SK-N-SH (cell line): ENCODE data around the gene DNMBP. TPM values are rescaled to one million over a fixed set of nuclear protein-coding genes. Genes with fewer than 3 reads are reported as not detected.
"Not testable (repeated sequence)": the region's sequence is repeated elsewhere in the genome, so short reads cannot be mapped to it uniquely, and the experiment has no call there.

Source experiments
- CTCF ChIA-PET: fragments of 300-600, 350-600 bp; formaldehyde crosslinking; extraction: SDS; loops from one replicate; lab custom pipeline; 2021; lab: Yijun Ruan, JAX
- POLR2A ChIA-PET: fragments of 350-600 bp; sonication (Branson Sonifier 250); formaldehyde crosslinking; extraction: SDS; loops from one replicate; lab custom pipeline; 2020; ENCODE audit warnings: antibody characterized with exemption, inconsistent platforms; lab: Yijun Ruan, JAX
- DNase-seq: peaks from one replicate; pipeline ENCODE4 v3.0.0; 2012
- H2AFZ ChIP-seq: fragments of 200-600 bp; sonication (generic); 2 replicates; pipeline ENCODE4 v1.8.1; 2016; ENCODE audit warnings: antibody characterized with exemption, mild to moderate bottlenecking, low read depth
- H3F3A ChIP-seq: fragments of 200-600 bp; sonication (generic); replicated peaks from 2 replicates; pipeline ENCODE3; 2016; ENCODE audit warnings: antibody characterized with exemption, mild to moderate bottlenecking; ENCODE audit not compliant: insufficient read depth
- H3K27ac ChIP-seq, 2 experiments: fragments of 200-500 bp in 1 of 2; fragments of 200-600 bp in 1 of 2; sonication (Bioruptor generic) in 1 of 2; sonication (generic), shearing (Covaris generic) in 1 of 2; 2 replicates each; pipeline versions ENCODE4 v1.5.1 to v1.6.1; 2014 to 2016; ENCODE audit warnings: low read depth in 2 of 2, inconsistent platforms in 1 of 2, low read length in 1 of 2, mild to moderate bottlenecking in 1 of 2, mixed read lengths in 1 of 2
- H3K27me3 ChIP-seq: fragments of 200-600 bp; sonication (generic), shearing (Covaris generic); 2 replicates; pipeline ENCODE4 v1.6.1; 2016; ENCODE audit warnings: mixed run types; ENCODE audit not compliant: insufficient read depth
- H3K36me3 ChIP-seq, 2 experiments: fragments of 200-500 bp in 1 of 2; fragments of 200-600 bp in 1 of 2; sonication (Bioruptor generic) in 1 of 2; sonication (generic) in 1 of 2; replicated peaks in 1 of 2; 2 replicates each; pipeline versions ENCODE3 to v1.5.1; 2014 to 2016; ENCODE audit warnings: low read length in 1 of 2, mild to moderate bottlenecking in 1 of 2; ENCODE audit not compliant: insufficient read depth in 2 of 2, control insufficient read depth in 1 of 2
- H3K4me1 ChIP-seq, 2 experiments: fragments of 200-500 bp in 1 of 2; fragments of 200-600 bp in 1 of 2; sonication (Bioruptor generic) in 1 of 2; sonication (generic), shearing (Covaris generic) in 1 of 2; 2 replicates each; pipeline versions ENCODE4 v1.5.1 to v1.6.1; 2014 to 2016; ENCODE audit warnings: low read depth in 1 of 2, low read length in 1 of 2, mixed run types in 1 of 2; ENCODE audit not compliant: insufficient read depth in 2 of 2, control insufficient read depth in 1 of 2
- H3K4me2 ChIP-seq: fragments of 200-600 bp; sonication (generic), shearing (Covaris generic); 2 replicates; pipeline ENCODE4 v1.6.1; 2017; ENCODE audit warnings: mixed run types
- H3K4me3 ChIP-seq, 2 experiments: fragments of 200-500 bp in 1 of 2; fragments of 200-600 bp in 1 of 2; sonication (Bioruptor generic) in 1 of 2; sonication (generic), shearing (Covaris generic) in 1 of 2; 2 replicates each; pipeline versions ENCODE4 v1.5.1 to v1.8.1; 2014 to 2016; ENCODE audit warnings: low read depth in 2 of 2, inconsistent platforms in 1 of 2, low read length in 1 of 2, mild to moderate bottlenecking in 1 of 2, mixed read lengths in 1 of 2, moderate library complexity in 1 of 2
- H3K79me2 ChIP-seq: fragments of 200-600 bp; sonication (generic); 2 replicates; pipeline ENCODE4 v1.8.1; 2017; ENCODE audit warnings: mild to moderate bottlenecking; ENCODE audit not compliant: insufficient read depth
- H3K9ac ChIP-seq: fragments of 200-600 bp; sonication (generic); 2 replicates; pipeline ENCODE4 v1.6.1; 2017; ENCODE audit warnings: mixed run types
- H3K9me2 ChIP-seq: fragments of 200-600 bp; sonication (generic); 2 replicates; pipeline ENCODE4 v1.6.1; 2017; ENCODE audit warnings: mixed run types
- H3K9me3 ChIP-seq: fragments of 200-600 bp; sonication (generic); 2 replicates; pipeline ENCODE4 v1.6.1; 2017; ENCODE audit warnings: mixed run types, mild to moderate bottlenecking, moderate library complexity
- H4K20me1 ChIP-seq: fragments of 200-600 bp; sonication (generic); 2 replicates; pipeline ENCODE4 v1.6.1; 2017; ENCODE audit warnings: mild to moderate bottlenecking, mixed run types; ENCODE audit not compliant: insufficient read depth
- ELF1 ChIP-seq: IDR thresholded peaks from 2 replicates; pipeline ENCODE4 v1.4.0; 2012
- EP300 ChIP-seq, 2 experiments: IDR thresholded peaks; 2 replicates each; pipeline versions ENCODE4 v1.4.0 to v1.6.1; 2012; ENCODE audit warnings: borderline replicate concordance in 1 of 2, low read depth in 1 of 2, low read length in 1 of 2
- FOSL2 ChIP-seq: IDR thresholded peaks from 2 replicates; pipeline ENCODE4 v1.4.0; 2012; ENCODE audit warnings: low read depth, mild to moderate bottlenecking, moderate library complexity, borderline replicate concordance
- FOXM1 ChIP-seq: IDR thresholded peaks from 2 replicates; pipeline ENCODE4 v1.4.0; 2012; ENCODE audit warnings: low read depth, mild to moderate bottlenecking
- JUND ChIP-seq: IDR thresholded peaks from 2 replicates; pipeline ENCODE4 v1.4.0; 2012
- MEF2A ChIP-seq: IDR thresholded peaks from 2 replicates; pipeline ENCODE4 v1.4.0; 2012; ENCODE audit warnings: low read depth, borderline replicate concordance
- NFIC ChIP-seq: IDR thresholded peaks from 2 replicates; pipeline ENCODE4 v1.4.0; 2012; ENCODE audit warnings: borderline replicate concordance
- RAD21 ChIP-seq: IDR thresholded peaks from 2 replicates; pipeline ENCODE4 v1.6.1; 2012; ENCODE audit warnings: mild to moderate bottlenecking, low read length
- RXRA ChIP-seq: IDR thresholded peaks from 2 replicates; pipeline ENCODE4 v1.4.0; 2012; ENCODE audit warnings: low read depth, mild to moderate bottlenecking, borderline replicate concordance
- SMC3 ChIP-seq: IDR thresholded peaks from 2 replicates; pipeline ENCODE4 v1.6.1; 2012; ENCODE audit warnings: low read depth, low read length, improper control_type of control experiment
- TCF12 ChIP-seq: IDR thresholded peaks from 2 replicates; pipeline ENCODE4 v1.4.0; 2012
- YY1 ChIP-seq: IDR thresholded peaks from 2 replicates; pipeline ENCODE4 v1.4.0; 2012; ENCODE audit warnings: low read depth, mild to moderate bottlenecking
- WGBS: methylation state at CpG from one replicate; pipeline ENCODE4 v1.1.6; 2017; ENCODE audit warnings: low lambda C conversion rate; 5-methylcytosine and 5-hydroxymethylcytosine counted together
- polyA plus RNA-seq, 3 experiments: library from polyadenylated mRNA; depleted of rRNA; stranded (reverse); fragments of >200 nt; gene quantifications; 2 replicates each; pipeline ENCODE4 v1.2.3, GENCODE V29; 2012
- TF ChIP-seq, protein P1 (sequence below): IDR thresholded peaks from 2 replicates; pipeline ENCODE4; 2012
- TF ChIP-seq, protein P2 (sequence below): IDR thresholded peaks from 2 replicates; pipeline ENCODE4 v1.4.0; 2012; ENCODE audit warnings: low read depth
- TF ChIP-seq, protein P3 (sequence below): fragments of 200-600 bp; sonication (generic); IDR thresholded peaks from 2 replicates; pipeline ENCODE4 v1.6.1; 2017; ENCODE audit warnings: antibody characterized with exemption, mild to moderate bottlenecking, moderate library complexity
- TF ChIP-seq, protein P4 (sequence below): IDR thresholded peaks from 2 replicates; pipeline ENCODE4 v1.6.1; 2012; ENCODE audit warnings: mild to moderate bottlenecking, low read depth, low read length, moderate library complexity

DNMBP gene
- polyA plus RNA-seq, 1 of the 3 experiments (the other 2 are of a cell fraction), result 40.2 TPM

DNA sequence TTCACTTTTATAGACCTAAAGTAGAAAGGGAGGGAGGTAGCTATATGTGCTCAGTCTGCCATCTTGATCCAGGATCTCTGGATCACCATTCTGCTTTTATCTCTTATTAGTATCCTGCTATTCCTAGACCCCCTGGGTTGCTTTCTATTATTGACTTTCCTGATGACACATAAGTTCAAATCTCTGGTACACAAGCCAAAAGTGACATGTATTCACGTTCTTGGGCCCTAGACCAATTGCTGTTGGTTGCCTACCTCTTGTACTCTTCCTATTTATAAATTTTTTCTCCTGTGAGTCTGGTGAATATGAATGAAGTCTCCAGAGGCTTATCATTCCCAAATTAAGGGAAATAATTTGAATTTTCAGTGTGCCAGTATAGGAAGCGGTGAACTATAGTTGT is 56.9 kb downstream of the DNMBP start:
- TF ChIP-seq, protein P1, sequence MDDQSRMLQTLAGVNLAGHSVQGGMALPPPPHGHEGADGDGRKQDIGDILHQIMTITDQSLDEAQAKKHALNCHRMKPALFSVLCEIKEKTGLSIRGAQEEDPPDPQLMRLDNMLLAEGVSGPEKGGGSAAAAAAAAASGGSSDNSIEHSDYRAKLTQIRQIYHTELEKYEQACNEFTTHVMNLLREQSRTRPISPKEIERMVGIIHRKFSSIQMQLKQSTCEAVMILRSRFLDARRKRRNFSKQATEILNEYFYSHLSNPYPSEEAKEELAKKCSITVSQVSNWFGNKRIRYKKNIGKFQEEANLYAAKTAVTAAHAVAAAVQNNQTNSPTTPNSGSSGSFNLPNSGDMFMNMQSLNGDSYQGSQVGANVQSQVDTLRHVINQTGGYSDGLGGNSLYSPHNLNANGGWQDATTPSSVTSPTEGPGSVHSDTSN, result no peak
- TF ChIP-seq RAD21, result no peak
- TF ChIP-seq EP300 (IDR thresholded peaks at IDR 0.05; ENCODE audit: borderline replicate concordance in 1 of 2, low read depth in 1 of 2, low read length in 1 of 2), result no peak
- TF ChIP-seq, protein P2, sequence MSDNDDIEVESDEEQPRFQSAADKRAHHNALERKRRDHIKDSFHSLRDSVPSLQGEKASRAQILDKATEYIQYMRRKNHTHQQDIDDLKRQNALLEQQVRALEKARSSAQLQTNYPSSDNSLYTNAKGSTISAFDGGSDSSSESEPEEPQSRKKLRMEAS, result no peak
- no peak for TF ChIP-seq ELF1
- TF ChIP-seq SMC3, result no peak
- TF ChIP-seq FOSL2, result no peak
- no peak for TF ChIP-seq RXRA
- no peak for TF ChIP-seq NFIC
- TF ChIP-seq JUND, result no peak
- TF ChIP-seq, protein P3, sequence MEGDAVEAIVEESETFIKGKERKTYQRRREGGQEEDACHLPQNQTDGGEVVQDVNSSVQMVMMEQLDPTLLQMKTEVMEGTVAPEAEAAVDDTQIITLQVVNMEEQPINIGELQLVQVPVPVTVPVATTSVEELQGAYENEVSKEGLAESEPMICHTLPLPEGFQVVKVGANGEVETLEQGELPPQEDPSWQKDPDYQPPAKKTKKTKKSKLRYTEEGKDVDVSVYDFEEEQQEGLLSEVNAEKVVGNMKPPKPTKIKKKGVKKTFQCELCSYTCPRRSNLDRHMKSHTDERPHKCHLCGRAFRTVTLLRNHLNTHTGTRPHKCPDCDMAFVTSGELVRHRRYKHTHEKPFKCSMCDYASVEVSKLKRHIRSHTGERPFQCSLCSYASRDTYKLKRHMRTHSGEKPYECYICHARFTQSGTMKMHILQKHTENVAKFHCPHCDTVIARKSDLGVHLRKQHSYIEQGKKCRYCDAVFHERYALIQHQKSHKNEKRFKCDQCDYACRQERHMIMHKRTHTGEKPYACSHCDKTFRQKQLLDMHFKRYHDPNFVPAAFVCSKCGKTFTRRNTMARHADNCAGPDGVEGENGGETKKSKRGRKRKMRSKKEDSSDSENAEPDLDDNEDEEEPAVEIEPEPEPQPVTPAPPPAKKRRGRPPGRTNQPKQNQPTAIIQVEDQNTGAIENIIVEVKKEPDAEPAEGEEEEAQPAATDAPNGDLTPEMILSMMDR, result no peak
- TF ChIP-seq, protein P4, sequence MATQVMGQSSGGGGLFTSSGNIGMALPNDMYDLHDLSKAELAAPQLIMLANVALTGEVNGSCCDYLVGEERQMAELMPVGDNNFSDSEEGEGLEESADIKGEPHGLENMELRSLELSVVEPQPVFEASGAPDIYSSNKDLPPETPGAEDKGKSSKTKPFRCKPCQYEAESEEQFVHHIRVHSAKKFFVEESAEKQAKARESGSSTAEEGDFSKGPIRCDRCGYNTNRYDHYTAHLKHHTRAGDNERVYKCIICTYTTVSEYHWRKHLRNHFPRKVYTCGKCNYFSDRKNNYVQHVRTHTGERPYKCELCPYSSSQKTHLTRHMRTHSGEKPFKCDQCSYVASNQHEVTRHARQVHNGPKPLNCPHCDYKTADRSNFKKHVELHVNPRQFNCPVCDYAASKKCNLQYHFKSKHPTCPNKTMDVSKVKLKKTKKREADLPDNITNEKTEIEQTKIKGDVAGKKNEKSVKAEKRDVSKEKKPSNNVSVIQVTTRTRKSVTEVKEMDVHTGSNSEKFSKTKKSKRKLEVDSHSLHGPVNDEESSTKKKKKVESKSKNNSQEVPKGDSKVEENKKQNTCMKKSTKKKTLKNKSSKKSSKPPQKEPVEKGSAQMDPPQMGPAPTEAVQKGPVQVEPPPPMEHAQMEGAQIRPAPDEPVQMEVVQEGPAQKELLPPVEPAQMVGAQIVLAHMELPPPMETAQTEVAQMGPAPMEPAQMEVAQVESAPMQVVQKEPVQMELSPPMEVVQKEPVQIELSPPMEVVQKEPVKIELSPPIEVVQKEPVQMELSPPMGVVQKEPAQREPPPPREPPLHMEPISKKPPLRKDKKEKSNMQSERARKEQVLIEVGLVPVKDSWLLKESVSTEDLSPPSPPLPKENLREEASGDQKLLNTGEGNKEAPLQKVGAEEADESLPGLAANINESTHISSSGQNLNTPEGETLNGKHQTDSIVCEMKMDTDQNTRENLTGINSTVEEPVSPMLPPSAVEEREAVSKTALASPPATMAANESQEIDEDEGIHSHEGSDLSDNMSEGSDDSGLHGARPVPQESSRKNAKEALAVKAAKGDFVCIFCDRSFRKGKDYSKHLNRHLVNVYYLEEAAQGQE, result no peak
- TF ChIP-seq FOXM1, result no peak
- TF ChIP-seq YY1, result no peak
- TF ChIP-seq MEF2A, result no peak
- TF ChIP-seq TCF12, result no peak
- Histone ChIP-seq H3K9me3 (no peaks in the 10 kb centered on the region), H3K9ac (no peak overlapping the region), H4K20me1 (peaks cover 32% of the 10 kb centered on the region), H3K27ac (peak overlapping the region in 1 of 2 experiments; percentile 30; a peak in 1 of 4 replicates), H3K79me2 (peaks cover 100% of the 10 kb centered on the region), H3K4me1 (peaks cover 0 to 8% of the 10 kb centered on the region in 2 experiments; a peak in 1 of 4 replicates), H3K4me2 (no peak overlapping the region), H3K36me3 (peaks cover 29 to 88% of the 10 kb centered on the region in 2 experiments), H3K4me3 (no peak overlapping the region), H2AFZ (no peak overlapping the region), H3K27me3 (no peaks in the 10 kb centered on the region), H3K9me2 (no peaks in the 10 kb centered on the region), H3F3A (peaks cover 41% of the 10 kb centered on the region)
- 98% methylated on average over 2 of the region's 2 CpGs for WGBS
- CTCF ChIA-PET, result interaction anchor here (0.7 to 1.3 kb wide), 4 partner anchors 18 to 107 kb away, joined by 3 read pairs; no protein-coding TSS in a partner anchor
- POLR2A ChIA-PET, result no interaction called here
- DNase-seq, result no peak

DNA sequence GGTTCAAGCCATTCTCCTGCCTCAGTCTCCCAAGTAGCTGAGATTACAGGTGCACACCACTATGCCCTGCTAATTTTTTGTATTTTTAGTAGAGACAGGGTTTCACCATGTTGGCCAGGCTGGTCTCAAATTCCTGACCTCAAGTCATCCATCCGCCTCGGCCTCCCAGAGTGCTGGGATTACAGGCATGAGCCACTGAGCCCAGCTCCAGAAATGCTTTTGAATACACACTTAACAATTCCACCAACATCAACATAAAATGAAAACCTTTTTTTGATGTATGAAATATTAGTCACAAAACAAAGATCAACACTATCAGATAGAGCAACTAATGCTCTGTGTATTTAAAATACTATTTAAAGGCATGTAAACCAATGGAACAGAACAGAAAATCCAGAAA is 63.7 kb downstream of the DNMBP start:
- 82% methylated on average over 2 of the region's 2 CpGs for WGBS
- peak overlapping the region in 1 of 2 experiments; percentile 78; a peak in 2 of 4 replicates for H3K27ac ChIP-seq
- H4K20me1 ChIP-seq, result peaks cover 78% of the 10 kb centered on the region
- peaks cover 0 to 20% of the 10 kb centered on the region in 2 experiments; a peak in 2 of 4 replicates for H3K4me1 ChIP-seq
- POLR2A ChIA-PET, H3K27me3 ChIP-seq, H2AFZ ChIP-seq, H3K9me2 ChIP-seq, DNase-seq, H3K9me3 ChIP-seq, H3K4me3 ChIP-seq, H3K9ac ChIP-seq: not testable (repeated sequence)
- peaks cover 0 to 33% of the 10 kb centered on the region in 2 experiments for H3K36me3 ChIP-seq
- H3F3A ChIP-seq, result peaks cover 47% of the 10 kb centered on the region
- H3K79me2 ChIP-seq, result peaks cover 100% of the 10 kb centered on the region
- peak overlapping the region; percentile 38; the same call in 1 of the 2 replicates for H3K4me2 ChIP-seq
- CTCF ChIA-PET, result interaction anchor here (1.3 to 2.8 kb wide), 2 partner anchors 64 to 100 kb away, joined by 6 to 8 read pairs; partner anchors contain the start of gene DNMBP
